ENCODE results near the gene LRRC73. TPM values are rescaled to one million over a fixed set of nuclear protein-coding genes. Genes with fewer than 3 reads are reported as not detected.
"Not testable (repeated sequence)": the region's sequence is repeated elsewhere in the genome, so short reads cannot be mapped to it uniquely, and the experiment has no call there.

Gene LRRC73
- 0.13 and 0.17 TPM in 2 replicates for polyA plus RNA-seq (2014; cell fraction: cytosol; rRNA removed)
- 0.16 and 0.38 TPM in 2 replicates for polyA plus RNA-seq (2014; cell fraction: nucleus; rRNA removed)

- DNase-seq (ENCODE audit: low spot score): peak; percentile 72
Measured at GRCh38 chr6:43509984-43510826, at the start of gene LRRC73. LRRC73 (minus strand) TSS chr6:43510346; CDS start chr6:43509785, 561 bp downstream.

GRCh38 chr6:43559328-43559727 lies 49.2 kb upstream of the LRRC73 start:
- no peak for DNase-seq (ENCODE audit: low spot score)

- not testable (repeated sequence) for DNase-seq (ENCODE audit: low spot score)
Measured at GRCh38 chr6:43557620-43558019, 47.5 kb upstream of the LRRC73 start.

GRCh38 chr6:43547222-43547621 lies 37.1 kb upstream of the LRRC73 start:
- DNase-seq (ENCODE audit: low spot score): no peak

- DNase-seq (ENCODE audit: low spot score): no peak
Measured at GRCh38 chr6:43544461-43544860, 34.3 kb upstream of the LRRC73 start.

- no peak for DNase-seq (ENCODE audit: low spot score)
Measured at GRCh38 chr6:43541774-43542471, 31.8 kb upstream of the LRRC73 start.

GRCh38 chr6:43540507-43540906 lies 30.4 kb upstream of the LRRC73 start:
- no peak for DNase-seq (ENCODE audit: low spot score)

GRCh38 chr6:43539409-43539808 lies 29.3 kb upstream of the LRRC73 start:
- DNase-seq (ENCODE audit: low spot score): not testable (repeated sequence)

GRCh38 chr6:43538986-43539385 lies 28.8 kb upstream of the LRRC73 start:
- not testable (repeated sequence) for DNase-seq (ENCODE audit: low spot score)

- no peak for DNase-seq (ENCODE audit: low spot score)
Measured at GRCh38 chr6:43532201-43532600, 22.1 kb upstream of the LRRC73 start.

- no peak for DNase-seq (ENCODE audit: low spot score)
Measured at GRCh38 chr6:43524483-43524961, 14.4 kb upstream of the LRRC73 start.

- DNase-seq (ENCODE audit: low spot score): no peak
Measured at GRCh38 chr6:43523284-43523683, 13.1 kb upstream of the LRRC73 start.

GRCh38 chr6:43522547-43523261 lies 12.6 kb upstream of the LRRC73 start:
- DNase-seq (ENCODE audit: low spot score): no peak

GRCh38 chr6:43521836-43522235 lies 11.7 kb upstream of the LRRC73 start:
- DNase-seq (ENCODE audit: low spot score): no peak

- no peak for DNase-seq (ENCODE audit: low spot score)
Measured at GRCh38 chr6:43520097-43520496, 10.0 kb upstream of the LRRC73 start.

GRCh38 chr6:43517505-43518357 lies 7.6 kb upstream of the LRRC73 start:
- no peak for DNase-seq (ENCODE audit: low spot score)

- DNase-seq (ENCODE audit: low spot score): peak; percentile 98
Measured at GRCh38 chr6:43516697-43517504, 6.8 kb upstream of the LRRC73 start, which contains the start of the genes POLR1C and YIPF3. POLR1C (plus strand) TSS chr6:43517089; CDS start chr6:43517110, 21 bp downstream. YIPF3 (minus strand) TSS chr6:43516926; CDS start chr6:43516807, 119 bp downstream.

GRCh38 chr6:43516367-43516696 lies 6.2 kb upstream of the LRRC73 start:
- no peak for DNase-seq (ENCODE audit: low spot score)

- no peak for DNase-seq (ENCODE audit: low spot score)
Measured at GRCh38 chr6:43515808-43516207, 5.7 kb upstream of the LRRC73 start.
